GM21723 (cell line): Measurements from ENCODE around the gene ACOX3.
"Not testable (repeated sequence)": the region's sequence is repeated elsewhere in the genome, so short reads cannot be mapped to it uniquely, and the experiment has no call there.

Experiments
- ATAC-seq: cut with Tn5 transposase; IDR thresholded peaks from one replicate; pipeline ENCODE4 v1.9.1; 2021; ENCODE audit warnings: mild to moderate bottlenecking, moderate library complexity; ENCODE audit not compliant: unreplicated experiment

ACOX3 gene

DNA sequence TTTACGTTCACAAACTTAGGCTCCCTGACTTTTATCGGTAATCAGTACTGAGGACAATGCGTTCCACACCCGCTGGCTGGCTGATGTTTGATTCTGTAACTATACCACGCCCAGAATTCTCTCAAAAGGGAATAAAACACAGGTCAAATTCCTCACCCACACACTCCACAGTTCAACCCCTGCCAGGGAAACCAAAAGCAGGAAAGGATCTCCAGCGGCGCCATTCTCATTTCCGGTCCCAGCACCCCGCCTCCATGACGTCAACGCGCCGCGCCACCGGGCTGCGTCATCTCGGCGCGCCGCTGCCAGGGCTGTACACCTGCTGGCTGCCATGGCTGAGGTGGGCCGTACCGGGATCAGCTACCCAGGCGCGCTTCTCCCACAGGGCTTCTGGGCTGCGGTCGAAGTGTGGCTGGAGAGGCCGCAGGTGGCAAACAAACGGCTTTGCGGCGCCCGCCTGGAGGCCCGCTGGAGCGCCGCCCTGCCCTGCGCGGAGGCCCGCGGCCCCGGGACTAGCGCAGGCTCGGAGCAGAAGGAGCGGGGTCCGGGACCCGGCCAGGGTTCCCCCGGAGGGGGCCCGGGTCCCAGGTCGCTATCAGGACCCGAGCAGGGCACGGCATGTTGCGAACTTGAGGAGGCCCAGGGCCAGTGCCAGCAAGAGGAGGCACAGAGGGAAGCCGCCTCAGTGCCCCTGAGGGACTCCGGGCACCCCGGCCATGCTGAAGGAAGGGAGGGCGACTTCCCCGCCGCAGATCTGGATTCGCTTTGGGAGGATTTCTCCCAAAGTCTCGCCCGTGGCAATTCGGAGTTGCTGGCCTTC lies at the start of gene ACOX3, which contains the start of gene TRMT44:
ACOX3 (minus strand) TSS at position 232 of the 820 bp plus-strand sequence. CDS start 24,202 bp downstream, outside the sequence.
TRMT44 (plus strand) TSS at position 286 of the 820 bp plus-strand sequence; CDS start at position 332, 46 bp downstream.
- peak; percentile 82 for ATAC-seq

GRCh38 chr4:8488791-8489369 lies 48.4 kb upstream of the ACOX3 start:
- no peak for ATAC-seq

DNA sequence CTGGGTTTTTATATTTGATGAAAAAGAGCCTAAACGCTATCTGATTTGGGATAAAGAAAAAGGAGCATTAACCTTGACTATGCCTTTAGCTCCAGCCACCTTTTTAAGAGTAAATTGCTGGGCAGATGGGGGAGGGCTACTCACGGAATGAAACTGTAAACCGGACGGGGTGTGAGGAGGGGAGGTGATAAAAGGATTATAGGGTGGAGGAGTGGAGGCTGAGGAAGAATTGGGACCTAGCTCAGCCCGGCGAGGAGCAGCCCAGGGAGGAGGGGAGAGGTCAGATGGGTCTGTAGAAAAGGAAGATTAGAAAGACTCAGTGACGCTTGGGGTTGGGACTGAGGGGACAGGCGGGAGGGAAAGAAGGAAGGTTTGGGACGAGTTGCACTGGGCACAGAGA lies 46.1 kb upstream of the ACOX3 start:
- not testable (repeated sequence) for ATAC-seq

GRCh38 chr4:8480221-8480620 lies 39.7 kb upstream of the ACOX3 start:
- ATAC-seq, result no peak

GRCh38 chr4:8478801-8479744 lies 38.5 kb upstream of the ACOX3 start:
- no peak for ATAC-seq

GRCh38 chr4:8478371-8478770 lies 37.8 kb upstream of the ACOX3 start:
- no peak for ATAC-seq

GRCh38 chr4:8477676-8478075 lies 37.2 kb upstream of the ACOX3 start:
- ATAC-seq, result no peak

DNA sequence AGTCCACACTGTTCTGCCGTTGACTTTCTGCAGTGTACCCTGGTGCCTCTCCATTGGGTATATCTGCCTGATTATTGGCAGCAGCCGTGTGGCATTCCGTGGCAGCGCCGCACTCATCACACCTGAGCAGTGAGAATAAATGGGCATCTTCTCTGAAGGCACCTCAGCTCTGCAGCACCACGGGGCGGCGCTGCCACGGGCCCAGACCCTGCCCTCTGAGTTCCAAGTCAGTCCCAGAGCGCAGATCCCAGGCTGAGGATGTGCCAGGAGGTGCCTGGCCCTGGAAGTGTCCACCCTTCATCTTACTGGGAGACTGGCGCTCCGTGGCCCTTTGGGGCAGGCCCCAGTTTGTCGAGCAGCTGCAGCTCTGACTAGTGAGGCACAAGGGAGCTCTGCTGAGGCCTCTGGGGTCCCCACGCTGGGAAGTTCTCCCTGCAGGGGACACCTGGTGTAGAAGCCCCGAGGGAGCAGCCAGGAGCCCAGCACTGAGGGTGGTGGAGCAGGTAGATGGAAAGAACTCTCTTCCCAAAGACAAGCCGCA lies 36.6 kb upstream of the ACOX3 start:
- no peak for ATAC-seq

GRCh38 chr4:8475751-8476575 lies 35.4 kb upstream of the ACOX3 start:
- ATAC-seq, result no peak

- ATAC-seq, result no peak
These were observed 34.3 kb upstream of the ACOX3 start for GRCh38 chr4:8474856-8475255.

- ATAC-seq, result no peak
These were observed 33.5 kb upstream of the ACOX3 start for GRCh38 chr4:8473920-8474590.

- ATAC-seq, result no peak
These were observed 32.8 kb upstream of the ACOX3 start for GRCh38 chr4:8473198-8473919.

DNA sequence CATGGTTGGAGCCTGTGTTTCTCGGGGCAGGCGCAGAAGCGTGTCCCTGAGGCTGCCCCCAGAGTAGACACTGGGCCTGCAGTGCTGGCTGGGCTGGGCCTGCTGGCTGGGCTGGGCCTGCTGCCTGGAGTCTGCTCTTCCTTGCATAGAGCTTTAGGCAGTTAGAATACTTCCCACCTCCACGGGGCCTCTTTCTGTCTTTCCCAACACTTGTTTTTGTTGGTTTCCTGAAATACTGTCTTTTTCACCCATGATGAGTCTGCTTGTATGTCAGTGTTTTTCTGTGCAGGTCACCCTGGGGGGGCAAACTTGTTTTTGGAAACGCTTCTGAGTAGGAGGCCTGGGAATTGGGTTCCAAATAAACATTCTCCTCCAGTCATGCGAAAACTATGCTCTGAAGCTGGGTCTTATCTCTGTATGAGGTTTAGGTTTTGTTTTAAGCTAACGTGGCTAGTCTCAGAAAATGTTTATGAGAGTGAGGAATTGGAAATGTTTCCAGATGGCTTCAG lies 32.2 kb upstream of the ACOX3 start:
- no peak for ATAC-seq

GRCh38 chr4:8472158-8472688 lies 31.7 kb upstream of the ACOX3 start:
- ATAC-seq, result no peak

GRCh38 chr4:8471211-8471875 lies 30.8 kb upstream of the ACOX3 start:
- ATAC-seq, result no peak

DNA sequence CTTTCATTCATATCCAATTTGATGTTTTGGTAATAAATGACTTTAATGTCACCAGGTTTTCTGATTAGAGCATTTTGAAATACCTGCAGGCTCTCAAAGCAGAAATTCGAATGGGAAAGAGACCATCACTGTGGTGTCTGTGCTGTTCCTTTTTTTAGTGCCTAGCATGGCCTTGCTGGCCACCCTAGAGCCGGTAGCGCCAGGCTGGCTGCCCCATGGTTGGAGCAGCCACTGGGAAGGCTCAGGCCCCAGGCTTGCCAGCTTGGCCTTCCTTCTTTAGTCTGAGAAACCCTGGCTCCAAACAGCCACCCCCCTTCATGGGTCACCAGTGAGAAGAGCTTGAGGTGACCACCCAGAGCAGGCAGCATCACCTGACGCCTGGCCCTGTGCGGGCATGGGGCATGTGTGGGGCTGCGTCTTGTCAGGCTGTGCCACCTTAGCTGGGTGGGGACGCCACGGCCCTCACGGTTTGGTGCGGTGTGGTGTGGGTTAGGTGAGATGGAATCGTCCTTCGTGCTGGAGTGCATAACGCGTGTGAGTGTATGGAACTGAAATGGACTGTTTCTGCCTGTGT lies 30.0 kb upstream of the ACOX3 start:
- ATAC-seq, result no peak

- ATAC-seq, result no peak
These were observed 29.0 kb upstream of the ACOX3 start for GRCh38 chr4:8469550-8469949.
